HT1080 (cell line): ENCODE data around the gene NEUROD6. TPM values are rescaled to one million over a fixed set of nuclear protein-coding genes. Genes with fewer than 3 reads are reported as not detected.
A peak's percentile ranks its signal among the peaks of the same experiment; 100 is the strongest.

Experiments used
- DNase-seq: peaks from one replicate; pipeline ENCODE4 v3.0.0-alpha.2; 2015; ENCODE audit warnings: low read depth
- total RNA-seq: library from RNA; depleted of rRNA; stranded (reverse); fragments of >200 nt; shearing (Covaris generic); gene quantifications from 2 replicates; pipeline ENCODE4 v1.2.3, GENCODE V29; 2014

NEUROD6 gene
- total RNA-seq, 1 experiment from 2014 or later: not detected

GRCh38 chr7:31335161-31335856 is 5.2 kb downstream of the NEUROD6 start:
- no peak for DNase-seq

DNA sequence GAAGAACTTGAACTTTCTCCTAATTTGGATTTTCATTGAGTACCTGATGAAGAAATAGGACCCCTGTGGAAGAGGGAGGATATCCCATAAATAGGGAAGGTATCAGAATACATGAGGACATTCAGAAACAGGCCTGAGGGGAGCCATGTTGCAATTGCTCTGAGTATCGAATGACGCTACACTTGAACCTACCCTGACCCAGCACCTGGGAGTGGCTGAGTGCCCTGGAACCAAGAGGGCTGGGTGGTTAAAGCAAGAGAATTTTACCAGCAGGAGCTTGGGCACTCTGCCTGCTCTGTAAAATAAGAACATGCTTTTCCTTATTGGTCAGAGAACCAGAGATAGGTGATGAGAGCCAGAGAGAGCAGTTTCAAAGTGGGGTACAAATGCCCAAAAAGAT is 7.2 kb downstream of the NEUROD6 start:
- DNase-seq: no peak

- DNase-seq: peak; percentile 72
Measured at GRCh38 chr7:31327071-31327470, 13.5 kb downstream of the NEUROD6 start.

GRCh38 chr7:31326416-31326815 is 14.1 kb downstream of the NEUROD6 start:
- DNase-seq: no peak

GRCh38 chr7:31323101-31323500 is 17.4 kb downstream of the NEUROD6 start:
- no peak for DNase-seq

GRCh38 chr7:31320675-31321074 is 19.9 kb downstream of the NEUROD6 start:
- DNase-seq: no peak

DNA sequence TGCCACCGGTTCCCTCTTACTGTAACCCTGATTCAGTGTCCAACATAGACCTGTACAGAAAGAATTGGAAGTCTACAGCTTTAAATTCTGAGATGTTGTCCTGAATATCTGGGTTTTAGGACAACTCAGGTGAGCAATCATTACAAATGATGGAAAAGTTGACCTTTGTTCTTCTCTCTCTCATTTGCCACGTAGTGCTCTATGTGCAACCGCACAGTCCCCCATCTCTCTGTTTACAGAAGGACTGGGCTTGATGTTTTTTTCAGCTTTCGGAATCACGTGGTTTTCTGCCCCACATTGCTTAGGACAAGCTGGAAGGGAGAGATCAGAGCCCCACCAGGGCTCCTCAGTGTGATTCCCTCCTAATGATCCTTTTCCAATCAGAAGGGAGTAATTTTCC is 22.2 kb downstream of the NEUROD6 start:
- no peak for DNase-seq

DNA sequence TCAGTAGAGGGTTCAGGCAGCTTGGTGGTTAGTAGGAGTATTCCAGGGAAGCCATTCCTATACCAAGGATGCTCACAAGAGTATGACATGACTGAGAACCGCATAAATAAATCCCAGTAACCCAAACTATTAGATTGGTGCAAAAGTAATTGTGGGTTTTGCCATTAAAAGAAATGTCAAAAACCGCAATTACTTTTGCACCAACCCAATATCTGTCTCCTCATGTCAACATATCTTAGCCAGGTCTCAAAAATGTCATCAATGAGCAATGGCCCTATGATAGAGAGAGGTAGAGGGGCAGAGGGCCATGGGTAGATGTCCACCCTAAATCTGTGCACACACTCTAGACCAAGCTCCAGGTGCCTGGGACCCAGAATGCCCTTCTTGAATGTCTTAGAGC is 23.6 kb downstream of the NEUROD6 start:
- DNase-seq: no peak

GRCh38 chr7:31315758-31316157 is 24.8 kb downstream of the NEUROD6 start:
- DNase-seq: no peak

DNA sequence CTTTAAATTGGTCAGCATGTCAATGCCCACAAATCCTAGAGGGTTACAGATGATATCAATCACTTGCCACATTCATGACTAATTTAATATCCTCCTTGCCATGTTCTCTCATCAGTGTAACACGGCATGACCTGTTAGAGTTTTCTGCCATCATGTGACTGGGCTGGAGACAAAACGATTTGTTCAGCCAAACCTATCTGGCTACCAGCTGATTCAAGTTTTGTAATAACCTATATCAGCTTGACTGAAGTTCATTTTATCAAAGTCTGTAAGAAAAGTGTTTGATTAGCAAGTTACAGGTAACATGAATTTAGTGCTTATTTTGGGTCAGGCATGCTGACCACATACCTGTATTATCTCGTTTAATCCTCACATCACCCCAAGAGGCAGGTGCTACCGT is 25.7 kb downstream of the NEUROD6 start:
- DNase-seq: no peak

GRCh38 chr7:31312889-31313288 is 27.6 kb downstream of the NEUROD6 start:
- DNase-seq: no peak

DNA sequence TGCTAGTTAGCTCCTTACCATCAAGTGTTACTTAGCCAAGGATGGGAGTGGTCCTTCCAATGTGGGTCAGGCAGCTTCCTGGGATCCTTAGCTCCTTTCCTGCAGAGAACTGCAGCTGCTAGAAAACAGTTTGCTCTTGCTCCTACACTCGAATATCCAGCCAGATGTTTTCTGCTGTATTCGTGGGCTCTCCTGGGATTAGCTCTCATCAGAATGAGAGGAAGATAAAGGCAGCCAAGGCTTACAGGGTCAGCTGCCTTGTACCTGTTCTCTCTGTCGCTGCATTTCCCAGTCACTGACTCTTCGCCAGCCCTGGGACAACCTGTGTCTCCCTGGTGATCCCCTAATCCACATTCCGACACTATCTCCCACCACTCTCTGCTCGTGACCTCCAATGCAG is 29.0 kb downstream of the NEUROD6 start:
- no peak for DNase-seq

GRCh38 chr7:31310321-31310935 is 30.1 kb downstream of the NEUROD6 start:
- no peak for DNase-seq

DNA sequence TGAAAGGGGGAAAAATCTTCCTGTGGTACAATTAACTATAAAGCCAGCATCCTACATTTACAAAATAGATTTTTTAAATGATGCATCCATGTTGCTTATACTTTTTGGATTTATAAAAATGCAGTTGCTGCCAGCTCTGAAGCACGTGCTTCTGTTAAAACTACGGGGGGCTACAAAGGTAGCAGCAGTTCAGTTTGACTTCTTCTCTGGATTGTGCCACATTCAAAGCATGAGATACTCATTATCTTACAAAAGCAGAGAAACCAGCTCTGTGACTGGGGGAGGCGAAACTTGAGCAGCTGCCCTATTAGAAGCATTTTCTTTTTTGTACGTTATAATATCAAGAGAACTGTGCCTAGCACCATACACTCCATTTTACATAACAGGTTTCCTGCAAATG is 31.1 kb downstream of the NEUROD6 start:
- DNase-seq: no peak

- DNase-seq: no peak
Measured at GRCh38 chr7:31308652-31309051, 31.9 kb downstream of the NEUROD6 start.

DNA sequence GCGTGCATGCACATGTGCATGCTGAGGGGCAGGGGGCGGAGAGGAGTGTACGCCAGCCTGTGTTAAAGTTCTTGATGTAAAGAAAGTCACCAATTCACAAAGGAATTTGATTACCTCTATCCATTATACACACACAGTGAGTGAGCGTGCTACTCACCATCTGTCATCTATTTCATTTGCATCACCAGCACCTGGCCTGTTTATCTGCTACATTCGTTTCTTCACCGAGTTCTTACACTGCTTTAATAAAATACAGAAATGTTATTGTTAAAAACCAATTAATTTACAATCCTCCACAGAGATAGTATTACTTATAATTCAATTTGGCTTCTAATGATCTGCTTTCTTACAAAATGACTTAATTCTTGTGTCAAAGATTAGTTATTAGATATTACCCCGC is 32.6 kb downstream of the NEUROD6 start:
- no peak for DNase-seq

- no peak for DNase-seq
Measured at GRCh38 chr7:31305260-31305659, 35.3 kb downstream of the NEUROD6 start.

GRCh38 chr7:31304446-31304845 is 36.1 kb downstream of the NEUROD6 start:
- no peak for DNase-seq

GRCh38 chr7:31302356-31302755 is 38.2 kb downstream of the NEUROD6 start:
- DNase-seq: no peak

GRCh38 chr7:31299336-31299735 is 41.2 kb downstream of the NEUROD6 start:
- DNase-seq: no peak

DNA sequence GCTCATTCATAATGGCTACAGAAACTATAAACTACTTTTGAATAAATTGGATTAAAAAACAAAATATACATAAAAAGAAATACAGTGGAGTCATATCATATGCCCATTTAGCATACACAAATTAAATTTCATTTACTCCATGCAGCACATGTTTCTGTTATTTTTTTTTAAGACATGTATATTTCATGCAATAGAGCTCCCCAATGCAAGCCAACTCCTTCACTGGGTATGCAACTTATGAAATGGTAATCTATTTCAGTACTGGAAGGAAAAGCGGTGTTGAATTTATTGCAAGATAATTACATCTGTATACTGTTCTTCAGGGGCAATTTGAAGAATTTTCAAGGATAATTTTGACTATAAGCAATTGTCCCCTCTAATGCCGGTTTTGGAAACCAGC is 49.9 kb downstream of the NEUROD6 start:
- no peak for DNase-seq
